ENCODE measurements around the gene P4HA3.
"Not testable (repeated sequence)": the region's sequence is repeated elsewhere in the genome, so short reads cannot be mapped to it uniquely, and the experiment has no call there.

P4HA3 gene

DNA sequence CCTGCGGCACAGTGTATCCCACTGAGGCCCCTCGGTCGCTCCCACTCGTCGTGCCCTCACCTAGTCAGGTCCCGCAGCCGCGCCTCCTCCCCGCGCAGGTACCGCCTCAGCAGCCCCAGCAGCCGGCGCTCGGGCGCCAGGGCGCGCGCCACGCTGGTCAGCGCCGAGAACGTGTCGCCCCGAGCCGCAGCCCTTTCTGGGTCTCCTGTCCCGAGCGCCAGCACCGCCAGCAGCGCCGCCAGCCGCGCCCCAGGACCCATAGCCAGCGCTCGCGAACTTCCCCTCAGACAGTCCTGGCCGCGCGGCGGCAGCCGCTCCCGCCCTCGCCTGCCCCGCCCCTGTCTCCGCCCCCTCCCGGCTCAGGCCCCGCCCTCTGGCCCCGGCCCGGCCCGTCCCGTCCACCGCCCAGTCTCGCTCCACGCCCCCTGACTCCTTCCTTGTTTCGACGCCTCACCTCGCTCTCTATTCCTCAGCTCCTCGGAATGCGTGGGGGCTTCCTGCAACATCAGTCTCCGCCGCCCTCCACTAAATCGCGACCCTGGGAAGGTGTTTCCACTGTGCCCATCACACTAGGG lies at the start of gene P4HA3:
TSS of gene P4HA3 (minus strand) at position 289 of the 575 bp plus-strand sequence. CDS start at position 260, 29 bp downstream.
- peak; percentile 39 for DNase-seq

DNA sequence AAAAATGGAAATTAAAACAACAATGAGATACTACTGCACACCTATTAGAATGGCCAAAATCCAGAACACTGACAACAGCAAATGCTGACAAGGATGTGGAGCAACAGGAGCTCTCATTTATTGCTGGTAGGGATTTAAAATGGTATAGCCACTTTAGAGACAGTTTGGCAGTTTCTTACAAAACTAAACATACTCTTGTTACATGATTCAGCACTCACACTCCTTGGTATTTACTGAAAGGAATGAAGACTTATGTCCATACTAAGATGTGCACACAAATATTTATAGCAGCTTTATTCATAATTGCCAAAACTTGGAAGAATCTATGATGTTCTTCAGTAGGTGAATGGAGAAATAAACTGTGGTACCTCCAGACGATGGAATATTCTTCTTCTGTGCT lies 46.0 kb upstream of the P4HA3 start:
- DNase-seq = no peak

- no peak for DNase-seq
Observed at GRCh38 chr11:74355626-74356025, 44.2 kb upstream of the P4HA3 start.

DNA sequence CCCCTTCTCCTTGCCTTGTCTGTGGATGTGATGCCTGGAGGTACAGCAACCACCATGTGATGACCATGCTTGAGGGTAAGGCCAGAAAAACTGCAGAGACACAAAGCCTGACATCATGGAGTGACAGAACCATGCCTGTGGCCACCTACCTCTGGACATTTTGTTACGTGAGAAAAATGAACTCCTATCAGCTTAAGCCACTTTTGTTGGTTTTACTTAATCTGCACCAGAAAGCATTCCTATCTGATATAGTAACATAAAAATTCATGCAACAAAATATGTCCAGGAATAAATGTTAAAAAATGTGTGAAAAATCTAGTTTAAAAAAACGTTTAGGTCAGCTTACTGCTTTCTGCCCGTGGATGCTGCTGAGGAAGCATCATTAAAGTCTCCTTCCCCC lies 42.6 kb upstream of the P4HA3 start:
- DNase-seq = no peak

DNA sequence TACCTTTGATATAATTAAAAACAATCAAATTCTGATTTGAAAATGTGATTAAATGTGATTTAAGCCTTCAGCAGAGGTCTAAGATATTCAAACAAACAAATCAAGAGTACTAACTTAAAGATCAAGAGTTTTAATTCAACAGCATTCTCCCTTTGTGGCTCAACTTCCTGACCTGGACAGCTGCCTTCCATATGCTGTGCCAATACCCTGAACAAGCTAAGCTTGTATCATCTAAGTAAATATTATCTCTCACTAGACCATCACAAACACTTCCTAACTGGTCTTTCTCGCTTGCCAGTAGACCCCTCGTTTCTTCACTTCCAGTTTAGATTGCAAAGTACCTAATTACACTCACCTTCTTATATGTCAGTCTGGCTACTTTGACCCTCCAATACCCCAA lies 35.9 kb upstream of the P4HA3 start:
- no peak for DNase-seq

GRCh38 chr11:74345420-74345819 lies 34.0 kb upstream of the P4HA3 start:
- DNase-seq = no peak

DNA sequence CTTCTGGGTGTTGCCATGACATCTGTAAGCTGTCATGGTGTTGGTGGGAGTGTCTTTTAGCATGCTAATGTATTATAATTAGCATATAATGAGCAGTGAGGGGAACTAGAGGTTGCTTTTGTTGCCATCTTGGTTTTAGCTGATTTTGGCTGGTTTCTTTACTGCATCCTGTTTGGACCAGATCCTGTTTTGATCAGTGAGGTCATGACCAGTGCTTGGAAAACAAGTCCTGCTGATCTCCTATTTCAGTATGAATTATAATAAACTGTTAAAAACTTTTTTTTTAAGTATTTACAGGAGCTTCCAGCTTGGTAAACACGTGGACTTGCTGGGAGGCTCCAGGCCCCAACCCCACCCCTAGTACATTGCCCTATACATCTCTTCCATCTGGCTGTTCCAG lies 30.5 kb upstream of the P4HA3 start:
- no peak for DNase-seq

DNA sequence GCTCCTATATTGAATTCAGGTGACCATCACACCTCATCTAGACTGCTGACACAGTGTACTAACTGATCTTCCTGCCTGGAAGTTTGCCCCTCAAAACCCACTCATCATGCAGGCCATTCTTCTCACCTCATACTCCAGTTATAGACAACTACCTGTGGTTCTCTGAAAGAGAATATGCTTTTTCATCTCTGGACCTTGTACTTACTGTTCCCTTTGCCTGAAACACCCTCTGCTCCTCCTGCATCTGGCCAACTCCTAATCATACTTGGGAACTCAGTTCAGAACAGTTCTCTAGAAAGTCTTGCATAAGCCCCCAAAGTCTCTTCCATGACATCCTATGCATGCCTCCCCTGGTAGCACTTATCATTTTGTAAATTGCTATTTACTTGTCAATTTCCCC lies 28.2 kb upstream of the P4HA3 start:
- DNase-seq = no peak

GRCh38 chr11:74338963-74339362 lies 27.5 kb upstream of the P4HA3 start:
- no peak for DNase-seq

- DNase-seq = no peak
Observed at GRCh38 chr11:74333193-74333592, 21.8 kb upstream of the P4HA3 start.

- no peak for DNase-seq
Observed at GRCh38 chr11:74332291-74332690, 20.9 kb upstream of the P4HA3 start.

GRCh38 chr11:74331000-74331399 lies 19.6 kb upstream of the P4HA3 start:
- not testable (repeated sequence) for DNase-seq

- DNase-seq = no peak
Observed at GRCh38 chr11:74330075-74330858, 18.8 kb upstream of the P4HA3 start.

DNA sequence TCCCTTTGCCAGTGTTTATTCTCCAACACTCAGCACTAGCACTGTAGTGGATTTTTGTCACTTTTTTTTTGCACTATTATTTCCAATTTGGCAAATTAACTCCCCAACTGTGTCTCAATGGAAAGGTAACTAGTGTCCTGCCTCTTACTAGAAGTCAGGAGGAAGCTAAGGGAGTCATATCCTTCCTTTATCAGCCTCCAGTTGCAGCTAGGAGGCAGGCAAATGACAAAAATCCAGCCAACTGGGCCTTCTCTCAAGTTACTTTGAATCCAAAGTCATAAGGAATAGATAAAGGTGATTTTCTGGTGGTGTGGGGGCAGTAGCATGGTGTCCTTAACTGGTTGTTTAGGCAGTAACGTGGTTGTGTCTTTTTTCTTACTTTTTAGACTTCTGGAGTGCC lies 15.6 kb upstream of the P4HA3 start:
- no peak for DNase-seq

DNA sequence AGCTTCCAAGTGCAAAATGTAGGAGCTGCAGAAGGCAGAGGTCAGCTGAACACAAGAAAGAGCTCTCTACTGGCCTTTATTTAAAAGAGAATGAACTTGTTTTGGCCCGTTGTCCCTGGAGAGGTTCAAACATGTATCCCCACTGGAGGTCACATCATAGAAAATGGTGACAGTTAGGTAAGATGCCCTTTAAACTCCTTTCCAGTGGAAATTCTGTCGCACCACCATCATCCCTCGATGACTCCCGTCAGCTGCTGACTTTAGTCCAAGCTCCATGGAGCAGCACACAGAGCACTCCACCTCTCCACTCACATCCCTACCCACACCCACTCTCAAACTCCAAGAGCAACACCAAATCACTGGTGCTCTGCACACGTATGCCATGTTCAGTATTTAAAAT lies 15.2 kb upstream of the P4HA3 start:
- DNase-seq = no peak

GRCh38 chr11:74325649-74326645 lies 14.5 kb upstream of the P4HA3 start:
- DNase-seq = no peak

GRCh38 chr11:74322667-74323066 lies 11.2 kb upstream of the P4HA3 start:
- no peak for DNase-seq

- peak; percentile 9 for DNase-seq
Observed at GRCh38 chr11:74321487-74322188, 10.2 kb upstream of the P4HA3 start.

GRCh38 chr11:74320538-74320937 lies 9.1 kb upstream of the P4HA3 start:
- DNase-seq = no peak

- peak; percentile 48 for DNase-seq
Observed at GRCh38 chr11:74319139-74319816, 7.8 kb upstream of the P4HA3 start.

DNA sequence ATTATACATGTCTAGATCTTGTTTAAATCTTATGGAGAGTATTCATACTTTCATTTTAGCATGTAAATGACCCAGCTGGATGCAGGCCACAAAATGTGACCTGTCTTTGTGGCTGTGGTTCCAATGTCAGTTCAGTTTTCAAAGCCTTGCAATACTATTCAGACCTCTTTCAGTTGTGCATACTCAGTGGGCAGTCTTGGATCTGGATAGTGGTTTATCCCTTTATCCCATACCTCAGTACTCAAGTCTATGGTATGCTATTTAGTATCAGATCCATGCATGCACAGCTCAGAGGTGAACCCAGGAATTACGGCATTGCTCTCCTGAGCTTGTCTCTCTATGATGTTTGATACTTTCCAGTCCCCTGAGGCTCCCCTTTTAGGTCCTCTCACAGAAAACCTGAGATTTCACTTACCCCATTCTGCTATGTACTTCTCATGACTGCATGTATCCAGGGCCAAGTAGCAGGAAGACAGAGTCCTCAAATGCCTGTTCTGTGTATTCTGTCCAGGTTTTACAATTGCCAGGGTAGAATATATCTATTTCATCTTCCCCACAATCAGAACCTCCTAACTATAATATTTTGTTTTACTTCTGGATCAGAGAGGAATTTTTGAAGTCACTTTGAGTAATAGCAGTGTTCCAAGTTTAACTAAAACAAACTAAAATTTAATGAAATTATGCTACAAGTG lies 6.9 kb upstream of the P4HA3 start:
- DNase-seq = no peak
